22Rv1 (cell line): ENCODE measurements around the gene LRGUK.

Source experiments
- H3K27ac ChIP-seq: fragments of 450-650 bp; 2 replicates; pipeline ENCODE4 v1.5.1; 2017
- CTCF ChIP-seq: fragments of 450-650 bp; IDR thresholded peaks from 2 replicates; pipeline ENCODE4 v1.5.1; 2017; ENCODE audit warnings: mild to moderate bottlenecking
- ZFX ChIP-seq: fragments of 450-650 bp; IDR thresholded peaks from 2 replicates; pipeline ENCODE4 v1.6.1; 2017; ENCODE audit warnings: antibody characterized with exemption, borderline replicate concordance

Gene LRGUK

GRCh38 chr7:134298902-134299683 lies 172.0 kb downstream of the LRGUK start:
- H3K27ac ChIP-seq: no peak overlapping the region
- TF ChIP-seq ZFX: no peak
- no peak for TF ChIP-seq CTCF

GRCh38 chr7:134300988-134301387 lies 173.8 kb downstream of the LRGUK start:
- no peak for TF ChIP-seq ZFX
- no peak for TF ChIP-seq CTCF

GRCh38 chr7:134301592-134301991 lies 174.5 kb downstream of the LRGUK start:
- no peak overlapping the region for H3K27ac ChIP-seq
- no peak for TF ChIP-seq CTCF
- TF ChIP-seq ZFX: no peak

More at GRCh38 chr7:134300988-134301387, 173.8 kb downstream of the LRGUK start:
- no peak overlapping the region for H3K27ac ChIP-seq

GRCh38 chr7:134302120-134302519 lies 175.0 kb downstream of the LRGUK start:
- no peak for TF ChIP-seq CTCF
- no peak for TF ChIP-seq ZFX

GRCh38 chr7:134307320-134307719 lies 180.2 kb downstream of the LRGUK start:
- no peak overlapping the region for H3K27ac ChIP-seq
- no peak for TF ChIP-seq ZFX
- TF ChIP-seq CTCF: no peak

More at GRCh38 chr7:134302120-134302519, 175.0 kb downstream of the LRGUK start:
- H3K27ac ChIP-seq: no peak overlapping the region

GRCh38 chr7:134308548-134308947 lies 181.4 kb downstream of the LRGUK start:
- no peak overlapping the region for H3K27ac ChIP-seq
- TF ChIP-seq ZFX (no peak), CTCF (no peak)

- no peak overlapping the region for H3K27ac ChIP-seq
- TF ChIP-seq CTCF (no peak), ZFX (no peak)
These were observed 184.7 kb downstream of the LRGUK start for GRCh38 chr7:134311807-134312206.
